HepG2 (cell line): ENCODE results near the gene TEX19. TPM values are rescaled to one million over a fixed set of nuclear protein-coding genes. Genes with fewer than 3 reads are reported as not detected.

Experiments
- HNRNPK ChIP-seq: fragments of 200-400 bp; formaldehyde crosslinking; IDR thresholded peaks from 2 replicates; pipeline ENCODE4 v1.6.1; 2018; ENCODE audit warnings: low read length, low read depth, moderate library complexity, mild to moderate bottlenecking; ENCODE audit not compliant: poor library complexity, severe bottlenecking
- PITX1 ChIP-seq: sonication (generic); formaldehyde crosslinking; IDR thresholded peaks from 2 replicates; pipeline ENCODE4 v1.5.1; 2020; ENCODE audit warnings: mild to moderate bottlenecking, missing genetic modification reagents
- RARA ChIP-seq: IDR thresholded peaks from 2 replicates; pipeline ENCODE4 v1.6.1; 2016; ENCODE audit warnings: missing genetic modification reagents, missing compliant biosample characterization
- SRSF1 ChIP-seq: fragments of 200-400 bp; formaldehyde crosslinking; optimal IDR thresholded peaks from 2 replicates; pipeline ENCODE3; 2017; ENCODE audit warnings: mild to moderate bottlenecking, low read depth, low read length, moderate library complexity
- ZNF556 ChIP-seq: sonication (generic); formaldehyde crosslinking; IDR thresholded peaks from 2 replicates; pipeline ENCODE4 v1.4.0; 2020; ENCODE audit warnings: mild to moderate bottlenecking, missing genetic modification reagents, borderline replicate concordance
- ZSCAN25 ChIP-seq: sonication (generic); formaldehyde crosslinking; IDR thresholded peaks from 2 replicates; pipeline ENCODE4 v1.8.0; 2022; ENCODE audit warnings: mild to moderate bottlenecking, missing genetic modification reagents
- polyA plus RNA-seq, 8 experiments: library from polyadenylated mRNA; depleted of rRNA in 3 of 8; stranded (reverse) in 7 of 8; unstranded in 1 of 8; fragments of >200 nt; fragmentation: Illumina TruSeq in 4 of 8; extraction: Trizol in 4 of 8; gene quantifications; 2 replicates each; pipeline versions ENCODE4 v1.2.1 to v1.2.3, GENCODE V29; 2011 to 2016; ENCODE audit warnings: low read depth in 4 of 8, missing spikeins in 1 of 8, mixed read lengths in 1 of 8; ENCODE audit not compliant: insufficient read depth in 1 of 8
- total RNA-seq, 5 experiments: library from RNA; depleted of rRNA; stranded (reverse); fragments of >200 nt; fragmentation: Illumina TruSeq; extraction: Trizol; gene quantifications; 2 replicates each; pipeline ENCODE4 v1.2.3, GENCODE V29; 2016; ENCODE audit warnings: low read depth in 1 of 5
- TF ChIP-seq, protein P1 (sequence below): sonication (generic); formaldehyde crosslinking; IDR thresholded peaks from 2 replicates; pipeline ENCODE4 v1.5.1; 2020; ENCODE audit warnings: mild to moderate bottlenecking, missing genetic modification reagents, moderate library complexity
- TF ChIP-seq, protein P2 (sequence below): sonication (generic); formaldehyde crosslinking; IDR thresholded peaks from 2 replicates; pipeline ENCODE4 v1.4.0; 2020; ENCODE audit warnings: missing genetic modification reagents
- TF ChIP-seq, protein P3 (sequence below), 2 experiments: sonication (generic) in 1 of 2; formaldehyde crosslinking in 1 of 2; IDR thresholded peaks; 2 replicates each; pipeline versions ENCODE4 v1.6.1 to v1.9.0; 2014 to 2022; ENCODE audit warnings: antibody characterized with exemption in 1 of 2, borderline replicate concordance in 1 of 2, inconsistent platforms in 1 of 2, low read depth in 1 of 2, missing genetic modification reagents in 1 of 2
- TF ChIP-seq, protein P4 (sequence below): sonication (generic); formaldehyde crosslinking; IDR thresholded peaks from 2 replicates; pipeline ENCODE4 v1.4.0; 2020; ENCODE audit warnings: mild to moderate bottlenecking, missing genetic modification reagents
- TF ChIP-seq, protein P5 (sequence below): IDR thresholded peaks from 2 replicates; pipeline ENCODE4 v1.6.1; 2012; ENCODE audit warnings: inconsistent platforms

Gene TEX19
- total and polyA plus RNA-seq, 2 of the 13 experiments (the other 11 are each of a cell fraction or from before 2014, with no cell fraction given), result 1.3 to 6.0 TPM

DNA sequence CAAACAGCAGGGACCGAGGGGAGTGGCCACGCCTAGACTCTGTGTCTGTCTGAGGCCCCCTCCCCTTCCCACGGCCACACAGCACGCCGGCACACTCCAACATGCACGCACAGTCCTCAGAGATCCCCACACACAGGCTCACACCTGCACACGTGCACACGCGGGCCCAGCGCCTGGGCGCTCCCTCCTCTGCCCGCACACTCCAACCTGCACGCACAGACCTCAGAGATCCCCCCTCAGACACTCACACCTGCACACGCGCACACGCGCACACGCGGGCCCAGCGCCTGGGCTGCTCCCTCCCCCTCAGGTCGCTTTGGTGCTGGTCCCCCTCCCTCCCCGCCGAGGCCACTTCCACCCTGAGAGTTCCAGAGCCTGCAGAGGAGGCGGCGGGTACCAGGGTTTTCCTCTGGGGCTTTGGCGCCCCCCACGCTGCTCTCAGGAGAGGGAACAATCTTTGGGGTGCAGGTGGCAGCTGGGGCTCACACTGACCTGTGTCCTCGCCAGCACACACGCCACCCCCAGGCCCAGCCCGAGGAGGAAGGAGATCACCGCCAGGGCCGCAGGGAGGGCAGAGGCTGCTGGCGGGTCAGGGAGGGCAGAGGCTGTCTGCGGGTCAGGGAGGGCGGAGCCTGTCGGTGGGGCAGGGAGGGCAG, 43.2 kb upstream of the TEX19 start (continued):
- TF ChIP-seq, protein P1, sequence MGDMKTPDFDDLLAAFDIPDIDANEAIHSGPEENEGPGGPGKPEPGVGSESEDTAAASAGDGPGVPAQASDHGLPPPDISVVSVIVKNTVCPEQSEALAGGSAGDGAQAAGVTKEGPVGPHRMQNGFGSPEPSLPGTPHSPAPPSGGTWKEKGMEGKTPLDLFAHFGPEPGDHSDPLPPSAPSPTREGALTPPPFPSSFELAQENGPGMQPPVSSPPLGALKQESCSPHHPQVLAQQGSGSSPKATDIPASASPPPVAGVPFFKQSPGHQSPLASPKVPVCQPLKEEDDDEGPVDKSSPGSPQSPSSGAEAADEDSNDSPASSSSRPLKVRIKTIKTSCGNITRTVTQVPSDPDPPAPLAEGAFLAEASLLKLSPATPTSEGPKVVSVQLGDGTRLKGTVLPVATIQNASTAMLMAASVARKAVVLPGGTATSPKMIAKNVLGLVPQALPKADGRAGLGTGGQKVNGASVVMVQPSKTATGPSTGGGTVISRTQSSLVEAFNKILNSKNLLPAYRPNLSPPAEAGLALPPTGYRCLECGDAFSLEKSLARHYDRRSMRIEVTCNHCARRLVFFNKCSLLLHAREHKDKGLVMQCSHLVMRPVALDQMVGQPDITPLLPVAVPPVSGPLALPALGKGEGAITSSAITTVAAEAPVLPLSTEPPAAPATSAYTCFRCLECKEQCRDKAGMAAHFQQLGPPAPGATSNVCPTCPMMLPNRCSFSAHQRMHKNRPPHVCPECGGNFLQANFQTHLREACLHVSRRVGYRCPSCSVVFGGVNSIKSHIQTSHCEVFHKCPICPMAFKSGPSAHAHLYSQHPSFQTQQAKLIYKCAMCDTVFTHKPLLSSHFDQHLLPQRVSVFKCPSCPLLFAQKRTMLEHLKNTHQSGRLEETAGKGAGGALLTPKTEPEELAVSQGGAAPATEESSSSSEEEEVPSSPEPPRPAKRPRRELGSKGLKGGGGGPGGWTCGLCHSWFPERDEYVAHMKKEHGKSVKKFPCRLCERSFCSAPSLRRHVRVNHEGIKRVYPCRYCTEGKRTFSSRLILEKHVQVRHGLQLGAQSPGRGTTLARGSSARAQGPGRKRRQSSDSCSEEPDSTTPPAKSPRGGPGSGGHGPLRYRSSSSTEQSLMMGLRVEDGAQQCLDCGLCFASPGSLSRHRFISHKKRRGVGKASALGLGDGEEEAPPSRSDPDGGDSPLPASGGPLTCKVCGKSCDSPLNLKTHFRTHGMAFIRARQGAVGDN (CRISPR knock-in tag), result peak; percentile 58
- TF ChIP-seq RARA, result peak; percentile 92
- TF ChIP-seq, protein P2, sequence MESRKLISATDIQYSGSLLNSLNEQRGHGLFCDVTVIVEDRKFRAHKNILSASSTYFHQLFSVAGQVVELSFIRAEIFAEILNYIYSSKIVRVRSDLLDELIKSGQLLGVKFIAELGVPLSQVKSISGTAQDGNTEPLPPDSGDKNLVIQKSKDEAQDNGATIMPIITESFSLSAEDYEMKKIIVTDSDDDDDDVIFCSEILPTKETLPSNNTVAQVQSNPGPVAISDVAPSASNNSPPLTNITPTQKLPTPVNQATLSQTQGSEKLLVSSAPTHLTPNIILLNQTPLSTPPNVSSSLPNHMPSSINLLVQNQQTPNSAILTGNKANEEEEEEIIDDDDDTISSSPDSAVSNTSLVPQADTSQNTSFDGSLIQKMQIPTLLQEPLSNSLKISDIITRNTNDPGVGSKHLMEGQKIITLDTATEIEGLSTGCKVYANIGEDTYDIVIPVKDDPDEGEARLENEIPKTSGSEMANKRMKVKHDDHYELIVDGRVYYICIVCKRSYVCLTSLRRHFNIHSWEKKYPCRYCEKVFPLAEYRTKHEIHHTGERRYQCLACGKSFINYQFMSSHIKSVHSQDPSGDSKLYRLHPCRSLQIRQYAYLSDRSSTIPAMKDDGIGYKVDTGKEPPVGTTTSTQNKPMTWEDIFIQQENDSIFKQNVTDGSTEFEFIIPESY (CRISPR knock-in tag), result peak; percentile 92
- TF ChIP-seq PITX1, result no peak
- peak; percentile 7 for TF ChIP-seq HNRNPK
- peak; percentile 63 for TF ChIP-seq SRSF1
- TF ChIP-seq ZNF556, result 0 out of 2 replicates have a peak, but pooled peaks have one; percentile 46
- TF ChIP-seq, protein P3, sequence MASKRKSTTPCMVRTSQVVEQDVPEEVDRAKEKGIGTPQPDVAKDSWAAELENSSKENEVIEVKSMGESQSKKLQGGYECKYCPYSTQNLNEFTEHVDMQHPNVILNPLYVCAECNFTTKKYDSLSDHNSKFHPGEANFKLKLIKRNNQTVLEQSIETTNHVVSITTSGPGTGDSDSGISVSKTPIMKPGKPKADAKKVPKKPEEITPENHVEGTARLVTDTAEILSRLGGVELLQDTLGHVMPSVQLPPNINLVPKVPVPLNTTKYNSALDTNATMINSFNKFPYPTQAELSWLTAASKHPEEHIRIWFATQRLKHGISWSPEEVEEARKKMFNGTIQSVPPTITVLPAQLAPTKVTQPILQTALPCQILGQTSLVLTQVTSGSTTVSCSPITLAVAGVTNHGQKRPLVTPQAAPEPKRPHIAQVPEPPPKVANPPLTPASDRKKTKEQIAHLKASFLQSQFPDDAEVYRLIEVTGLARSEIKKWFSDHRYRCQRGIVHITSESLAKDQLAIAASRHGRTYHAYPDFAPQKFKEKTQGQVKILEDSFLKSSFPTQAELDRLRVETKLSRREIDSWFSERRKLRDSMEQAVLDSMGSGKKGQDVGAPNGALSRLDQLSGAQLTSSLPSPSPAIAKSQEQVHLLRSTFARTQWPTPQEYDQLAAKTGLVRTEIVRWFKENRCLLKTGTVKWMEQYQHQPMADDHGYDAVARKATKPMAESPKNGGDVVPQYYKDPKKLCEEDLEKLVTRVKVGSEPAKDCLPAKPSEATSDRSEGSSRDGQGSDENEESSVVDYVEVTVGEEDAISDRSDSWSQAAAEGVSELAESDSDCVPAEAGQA (IDR thresholded peaks at IDR 0.05; ENCODE audit: low read depth), result no peak
- TF ChIP-seq, protein P3 (CRISPR knock-in tag; IDR thresholded peaks at IDR 0.05; ENCODE audit: borderline replicate concordance), result no peak
- TF ChIP-seq, protein P4, sequence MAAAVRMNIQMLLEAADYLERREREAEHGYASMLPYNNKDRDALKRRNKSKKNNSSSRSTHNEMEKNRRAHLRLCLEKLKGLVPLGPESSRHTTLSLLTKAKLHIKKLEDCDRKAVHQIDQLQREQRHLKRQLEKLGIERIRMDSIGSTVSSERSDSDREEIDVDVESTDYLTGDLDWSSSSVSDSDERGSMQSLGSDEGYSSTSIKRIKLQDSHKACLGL (CRISPR knock-in tag), result 0 out of 2 replicates have a peak, but pooled peaks have one; percentile 48
- TF ChIP-seq, protein P5, sequence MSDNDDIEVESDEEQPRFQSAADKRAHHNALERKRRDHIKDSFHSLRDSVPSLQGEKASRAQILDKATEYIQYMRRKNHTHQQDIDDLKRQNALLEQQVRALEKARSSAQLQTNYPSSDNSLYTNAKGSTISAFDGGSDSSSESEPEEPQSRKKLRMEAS, result 0 out of 2 replicates have a peak, but pooled peaks have one; percentile 4
- TF ChIP-seq ZSCAN25 (CRISPR knock-in tag), result peak; percentile 85
